Hindlimb muscle (tissue), 1 donor: Measurements from ENCODE around the gene BMPR1A. TPM values are rescaled to one million over a fixed set of nuclear protein-coding genes. Genes with fewer than 3 reads are reported as not detected.
A peak's percentile ranks its signal among the peaks of the same experiment; 100 is the strongest.
"Not testable (repeated sequence)": the region's sequence is repeated elsewhere in the genome, so short reads cannot be mapped to it uniquely, and the experiment has no call there.

Experiments used
- DNase-seq: peaks from one replicate; pipeline ENCODE4 v3.0.0-alpha.2; 2013
- polyA plus RNA-seq: library from polyadenylated mRNA; unstranded; fragments of 120-200 nt; gene quantifications from one replicate; pipeline ENCODE4 v1.2.1, GENCODE V29; 2013; ENCODE audit not compliant: insufficient read length

BMPR1A gene
- polyA plus RNA-seq, 1 donor, result 45.2 TPM

DNA sequence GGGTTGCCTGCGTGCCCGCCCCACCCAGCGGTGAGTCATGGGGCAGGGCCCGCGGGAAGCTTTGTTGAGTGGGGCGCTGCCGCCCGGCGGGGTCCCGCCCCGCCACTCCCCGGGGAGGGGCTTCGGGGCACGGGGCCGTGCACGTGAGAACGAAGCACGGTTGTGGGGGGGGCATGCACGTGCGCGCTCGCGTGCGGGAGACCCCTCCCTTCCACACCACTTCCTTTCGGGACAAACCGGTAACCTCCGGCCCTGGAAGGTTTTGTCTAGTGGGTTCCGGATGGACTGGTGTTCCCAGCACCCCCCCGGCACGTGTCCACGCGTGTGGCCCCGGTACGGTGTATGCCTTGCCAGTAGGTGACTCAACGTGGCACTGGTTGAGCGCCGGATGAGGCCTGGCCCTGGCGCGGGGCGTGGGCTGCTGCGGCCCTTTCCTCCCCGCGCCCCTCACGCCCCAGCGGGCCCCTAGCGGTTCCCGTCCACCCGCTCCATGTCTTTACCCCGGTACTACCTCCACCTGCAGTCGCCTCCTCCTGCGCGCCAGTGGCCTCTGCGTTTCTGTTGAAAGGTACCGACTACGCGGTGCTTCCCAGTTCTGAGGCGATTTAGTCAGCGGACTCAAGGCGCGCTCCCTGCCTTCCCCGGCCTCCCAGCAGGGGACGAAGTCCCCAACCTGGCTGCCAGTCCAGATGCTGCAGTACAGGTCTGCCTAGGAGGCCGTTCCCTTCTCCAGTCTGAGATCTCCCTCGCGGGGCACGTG is 215.0 kb downstream of the BMPR1A start:
- DNase-seq, result peak; percentile 91

DNA sequence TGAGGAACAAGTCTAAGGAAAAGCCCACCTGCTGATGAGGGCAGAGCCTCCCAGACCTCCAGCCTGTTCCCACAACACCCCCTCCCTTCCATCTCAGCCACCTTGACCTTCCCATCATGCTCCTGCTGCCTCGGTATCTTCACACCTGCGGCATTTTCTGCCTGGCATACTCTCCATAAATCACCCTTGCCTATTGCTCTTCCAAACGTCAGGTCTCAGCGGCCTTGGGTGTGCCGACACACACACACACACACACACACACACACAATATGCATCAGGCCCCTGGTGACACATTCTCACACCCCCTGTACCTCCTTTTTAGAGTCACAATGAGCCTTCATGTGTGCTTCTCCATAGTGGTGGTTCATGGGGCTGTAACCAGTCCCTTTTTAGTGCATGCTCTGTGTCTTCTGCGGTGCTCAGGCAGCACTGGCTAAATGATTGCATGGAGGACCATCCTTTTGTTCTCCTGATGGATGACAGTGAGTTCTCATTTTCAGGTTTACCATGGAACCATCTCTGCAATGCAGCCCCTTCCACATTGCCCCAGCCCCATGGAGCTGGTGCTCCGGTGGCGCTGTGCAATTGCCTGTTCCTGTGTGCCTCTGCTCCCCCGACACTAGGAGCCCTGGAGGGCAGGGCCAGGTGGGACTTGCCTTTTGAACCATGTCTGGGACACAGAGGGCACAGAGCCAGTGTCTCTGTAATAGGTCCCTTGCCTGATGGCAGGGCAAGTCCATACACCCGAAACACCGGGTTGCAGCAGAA is 216.4 kb downstream of the BMPR1A start:
- DNase-seq, result no peak

DNA sequence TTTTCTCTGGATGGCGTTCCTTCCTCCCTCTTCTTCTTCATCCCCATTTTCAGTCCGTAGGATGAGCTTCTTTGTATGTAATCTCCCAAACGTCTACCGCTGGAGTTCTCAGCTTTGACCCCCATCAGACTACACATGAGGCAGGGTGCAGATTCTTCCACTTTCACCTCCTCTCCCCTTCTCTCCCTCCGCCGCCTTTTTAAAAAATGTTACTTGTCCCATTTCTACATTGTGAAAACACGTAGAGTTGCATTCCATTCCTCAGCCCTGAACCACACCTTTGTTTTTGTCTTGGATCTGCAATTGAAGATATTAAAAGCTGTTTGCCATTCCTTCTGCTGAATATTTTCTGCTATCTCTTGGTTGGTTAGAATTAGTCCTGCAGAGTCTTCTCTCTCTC is 218.1 kb downstream of the BMPR1A start:
- DNase-seq, result no peak

DNA sequence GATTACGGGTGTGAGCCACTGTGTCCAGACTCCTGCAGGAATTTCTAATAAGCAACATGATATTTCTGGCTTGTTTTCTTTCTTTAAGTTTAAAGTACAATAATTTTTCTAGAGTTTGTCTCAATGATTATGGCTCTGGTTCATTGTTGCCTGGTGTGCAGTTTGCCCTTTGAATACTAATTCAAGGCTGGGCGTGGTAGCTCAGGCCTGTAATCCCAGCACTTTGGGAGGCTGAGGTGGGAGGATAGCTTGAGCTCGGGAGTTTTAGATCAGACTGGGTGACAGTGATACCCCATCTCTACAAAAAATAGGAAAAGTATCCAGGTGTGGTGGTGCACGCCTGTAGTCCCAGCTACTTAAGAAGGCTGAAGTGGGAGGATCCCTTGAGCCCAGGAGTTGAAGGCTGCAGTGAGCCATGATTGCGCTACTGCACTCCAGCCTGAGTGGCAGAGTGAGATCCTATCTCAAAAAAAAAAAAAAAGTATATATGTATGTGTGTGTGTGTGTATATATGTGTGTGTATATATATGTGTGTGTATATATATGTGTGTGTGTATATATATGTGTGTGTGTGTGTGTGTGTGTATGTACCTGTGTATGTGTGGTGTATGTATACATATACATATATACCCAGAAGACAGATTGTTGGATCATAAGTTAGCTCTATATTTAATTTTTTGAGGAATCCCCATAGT is 220.1 kb downstream of the BMPR1A start:
- DNase-seq, result no peak

DNA sequence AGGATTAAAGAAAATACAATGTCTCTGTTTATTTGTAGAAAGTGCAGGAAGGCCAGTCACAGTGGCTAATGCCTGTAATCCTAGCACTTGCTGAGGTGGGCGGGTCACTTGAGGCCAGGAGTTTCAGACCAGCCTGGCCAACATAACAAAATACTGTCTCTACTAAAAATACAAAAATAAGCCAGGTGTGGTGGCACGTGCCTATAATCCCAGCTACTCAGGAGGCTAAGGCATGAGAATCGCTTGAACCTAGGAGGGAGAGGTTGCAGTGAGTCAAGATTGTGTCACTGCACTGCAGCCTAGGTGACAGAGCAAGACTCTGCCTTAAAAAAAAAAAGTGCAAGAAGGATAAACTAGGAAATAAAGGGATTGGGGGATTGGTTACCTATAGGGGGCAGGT is 222.0 kb downstream of the BMPR1A start:
- not testable (repeated sequence) for DNase-seq

DNA sequence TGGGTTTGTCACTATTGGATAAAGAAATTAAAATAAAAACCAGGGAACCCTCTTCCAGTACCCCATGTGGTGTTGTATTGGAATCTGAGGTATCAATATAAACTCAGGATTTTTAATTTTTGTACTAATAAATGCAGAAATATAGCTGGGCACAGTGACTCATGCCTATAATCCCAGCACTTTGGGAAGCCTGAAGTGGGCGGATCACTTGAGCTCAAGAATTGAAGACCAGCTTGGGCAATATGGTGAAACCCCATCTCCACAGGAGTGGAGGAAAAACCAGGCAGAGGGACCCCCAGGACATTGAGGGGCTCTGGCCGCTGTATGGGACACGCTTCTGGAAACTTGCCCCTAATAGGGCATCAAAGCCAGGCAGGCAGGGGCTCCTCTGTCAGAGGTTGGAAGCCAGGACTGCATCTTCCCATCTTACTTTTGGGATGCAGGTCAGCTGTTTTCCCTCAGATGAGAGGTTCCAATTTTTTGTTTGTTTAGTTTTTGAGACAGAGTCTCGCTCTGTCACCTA is 222.9 kb downstream of the BMPR1A start:
- no peak for DNase-seq

DNA sequence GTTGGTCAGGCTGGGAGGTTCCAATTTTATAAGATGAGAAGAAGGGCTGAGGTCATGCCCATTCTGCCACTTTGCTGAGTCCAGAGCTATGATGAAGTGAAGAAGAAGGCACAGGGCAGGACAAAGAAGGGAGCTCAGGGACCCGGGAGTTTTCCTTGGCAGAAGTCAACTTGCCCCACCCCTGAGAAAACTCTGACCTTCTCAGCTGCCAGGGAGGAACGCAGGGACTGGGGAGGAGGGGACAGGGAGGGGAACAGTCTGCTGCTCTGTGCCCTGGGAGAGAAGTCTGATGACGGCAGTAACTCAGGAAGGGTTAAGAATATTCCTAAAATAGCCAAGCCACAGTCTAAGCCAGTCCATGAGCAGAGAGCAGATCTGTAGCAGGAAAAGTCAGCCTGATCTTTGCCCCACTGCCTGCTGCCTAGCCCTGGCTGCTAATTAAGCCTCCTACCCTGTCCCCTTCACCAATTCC is 223.6 kb downstream of the BMPR1A start:
- no peak for DNase-seq

DNA sequence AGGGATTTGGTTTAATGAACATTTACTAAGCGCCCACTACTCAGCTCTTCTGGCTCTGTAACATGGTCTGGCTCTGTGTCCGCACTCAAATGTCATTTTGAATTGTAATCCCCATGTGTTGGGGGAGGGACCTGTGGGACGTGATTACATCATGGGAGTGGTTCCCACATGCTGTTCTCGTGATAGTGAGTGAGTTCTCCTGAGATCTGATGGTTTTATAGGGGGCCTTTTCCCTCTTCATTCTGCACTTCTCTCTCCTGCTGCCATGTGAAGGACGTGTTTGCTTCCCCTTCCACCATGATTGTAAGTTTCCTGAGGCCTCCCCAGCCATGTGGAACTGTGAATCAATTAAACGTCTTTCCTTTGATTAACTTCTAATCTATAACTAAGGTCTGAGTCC is 224.6 kb downstream of the BMPR1A start:
- DNase-seq, result not testable (repeated sequence)

DNA sequence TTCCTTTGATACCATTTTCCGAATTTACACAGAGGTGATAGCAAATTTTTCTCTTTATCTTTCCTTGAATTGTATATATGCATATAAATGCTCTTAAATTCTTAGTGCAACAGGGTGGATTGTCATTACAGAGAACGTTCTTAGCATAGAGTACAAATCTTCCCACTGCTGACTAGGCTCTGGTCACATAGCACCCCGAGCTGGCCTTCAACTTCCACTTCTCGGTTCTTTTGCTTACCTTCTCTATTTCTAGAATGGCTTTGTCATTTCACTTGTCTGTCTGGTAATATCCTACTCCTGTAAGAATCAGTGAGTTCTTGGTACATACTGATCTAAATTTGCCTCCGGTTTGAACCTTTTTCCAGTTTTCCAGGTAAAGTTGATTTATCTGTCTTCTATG is 225.3 kb downstream of the BMPR1A start:
- DNase-seq, result no peak

Other genes with a start within 250 kb of the BMPR1A start
- 28.9 TPM for gene WAPL, start 234.8 kb upstream of the BMPR1A start, polyA plus RNA-seq
- 2.3 TPM for gene OPN4, start 102.1 kb upstream of the BMPR1A start, polyA plus RNA-seq
- gene LDB3, start 88.1 kb upstream of the BMPR1A start, polyA plus RNA-seq, result 907 TPM
- gene MMRN2, start 201.0 kb downstream of the BMPR1A start, polyA plus RNA-seq, result 25.3 TPM
- 4.7 TPM for gene SNCG, start 202.0 kb downstream of the BMPR1A start, polyA plus RNA-seq
- 11.6 TPM for gene ADIRF, start 211.9 kb downstream of the BMPR1A start, polyA plus RNA-seq